ENCODE measurements around the gene CFAP77. TPM values are rescaled to one million over a fixed set of nuclear protein-coding genes. Genes with fewer than 3 reads are reported as not detected.

The CFAP77 gene
- total and polyA plus RNA-seq, 2 of the 8 experiments (the other 6 are each of a cell fraction or from before 2014, with no cell fraction given) = 0.63 to 0.97 TPM

- TF ChIP-seq CHD1 (IDR thresholded peaks at IDR 0.05; ENCODE audit: low read depth, low read length) (no peak), HDAC2 (IDR thresholded peaks at IDR 0.05; ENCODE audit: borderline replicate concordance in 1 of 2, low read depth in 2 of 2, low read length in 2 of 2) (no peak), BACH1 (IDR thresholded peaks at IDR 0.05; ENCODE audit: low read length) (no peak)
Measured at GRCh38 chr9:132578367-132578932, 168.4 kb downstream of the CFAP77 start (continued).

All from H1 (cell line).